ENCODE data around the gene ITPR1.

GRCh38 chr3:4675704-4676103, 182.6 kb downstream of the ITPR1 start:
- no peak for TF ChIP-seq CTCF (IDR thresholded peaks at IDR 0.05)
- no peak for TF ChIP-seq POLR2A (IDR thresholded peaks at IDR 0.05)
- TF ChIP-seq POLR2AphosphoS5 (IDR thresholded peaks at IDR 0.05): no peak
- TF ChIP-seq EP300 (IDR thresholded peaks at IDR 0.05): no peak
